ENCODE data around the gene GAGE12J.
"Not testable (repeated sequence)": the region's sequence is repeated elsewhere in the genome, so short reads cannot be mapped to it uniquely, and the experiment has no call there.

The GAGE12J gene, protein sequence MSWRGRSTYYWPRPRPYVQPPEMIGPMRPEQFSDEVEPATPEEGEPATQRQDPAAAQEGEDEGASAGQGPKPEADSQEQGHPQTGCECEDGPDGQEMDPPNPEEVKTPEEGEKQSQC

DNA sequence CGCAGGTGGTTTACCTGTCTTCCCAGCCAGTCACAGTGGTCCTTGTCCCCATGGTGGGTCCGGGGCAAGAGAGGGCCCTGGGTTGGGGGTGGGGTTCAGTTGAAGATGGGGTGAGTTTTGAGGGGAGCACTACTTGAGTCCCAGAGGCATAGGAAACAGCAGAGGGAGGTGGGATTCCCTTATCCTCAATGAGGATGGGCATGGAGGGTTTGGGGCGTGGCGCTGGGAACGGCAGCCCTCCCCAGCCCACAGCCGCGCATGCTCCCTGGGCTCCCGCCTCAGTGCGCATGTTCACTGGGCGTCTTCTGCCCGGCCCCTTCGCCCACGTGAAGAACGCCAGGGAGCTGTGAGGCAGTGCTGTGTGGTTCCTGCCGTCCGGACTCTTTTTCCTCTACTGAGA, at the start of gene GAGE12J:
Gene GAGE12J, plus strand, starts transcription at position 301 of the 400 bp plus-strand sequence. CDS start 1,157 bp downstream, outside the sequence.
- H3K27me3 Mint-ChIP-seq (ENCODE audit: low read depth); H3K4me1 Mint-ChIP-seq; H3K36me3 Mint-ChIP-seq (ENCODE audit: low read depth); H3K9me3 Mint-ChIP-seq; H3K27ac Mint-ChIP-seq; H3K4me3 Mint-ChIP-seq: not testable (repeated sequence)

DNA sequence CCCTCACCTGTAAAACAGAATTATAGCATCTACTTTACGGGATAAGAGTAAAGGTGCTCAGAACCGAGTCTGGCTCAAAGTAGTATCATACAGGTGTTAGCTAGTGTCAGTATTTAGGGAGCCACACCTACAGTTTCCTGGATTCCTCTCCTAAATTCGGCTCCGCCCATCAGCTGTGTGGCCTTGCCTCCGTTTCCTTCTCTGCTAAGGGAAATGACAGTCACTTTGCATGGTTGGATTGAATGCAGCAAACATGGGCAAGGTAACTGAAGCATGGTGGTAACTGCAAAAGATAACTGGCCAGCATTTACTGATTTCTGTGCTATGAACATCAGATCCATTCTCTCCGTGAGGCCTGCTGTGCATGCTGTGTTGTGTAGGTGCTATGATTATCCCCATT, 49.4 kb upstream of the GAGE12J start:
- peaks cover 14% of the 10 kb centered on the region for H3K36me3 Mint-ChIP-seq (ENCODE audit: low read depth)
- peak overlapping the region; percentile 40 to 74 (median 59) for H3K4me3 Mint-ChIP-seq
- TF ChIP-seq, protein P1, sequence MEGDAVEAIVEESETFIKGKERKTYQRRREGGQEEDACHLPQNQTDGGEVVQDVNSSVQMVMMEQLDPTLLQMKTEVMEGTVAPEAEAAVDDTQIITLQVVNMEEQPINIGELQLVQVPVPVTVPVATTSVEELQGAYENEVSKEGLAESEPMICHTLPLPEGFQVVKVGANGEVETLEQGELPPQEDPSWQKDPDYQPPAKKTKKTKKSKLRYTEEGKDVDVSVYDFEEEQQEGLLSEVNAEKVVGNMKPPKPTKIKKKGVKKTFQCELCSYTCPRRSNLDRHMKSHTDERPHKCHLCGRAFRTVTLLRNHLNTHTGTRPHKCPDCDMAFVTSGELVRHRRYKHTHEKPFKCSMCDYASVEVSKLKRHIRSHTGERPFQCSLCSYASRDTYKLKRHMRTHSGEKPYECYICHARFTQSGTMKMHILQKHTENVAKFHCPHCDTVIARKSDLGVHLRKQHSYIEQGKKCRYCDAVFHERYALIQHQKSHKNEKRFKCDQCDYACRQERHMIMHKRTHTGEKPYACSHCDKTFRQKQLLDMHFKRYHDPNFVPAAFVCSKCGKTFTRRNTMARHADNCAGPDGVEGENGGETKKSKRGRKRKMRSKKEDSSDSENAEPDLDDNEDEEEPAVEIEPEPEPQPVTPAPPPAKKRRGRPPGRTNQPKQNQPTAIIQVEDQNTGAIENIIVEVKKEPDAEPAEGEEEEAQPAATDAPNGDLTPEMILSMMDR (IDR thresholded peaks at IDR 0.05; ENCODE audit: unreplicated experiment in 3 of 3), result no peak
- peaks cover 30% of the 10 kb centered on the region for H3K4me1 Mint-ChIP-seq
- peaks cover 2% of the 10 kb centered on the region for H3K9me3 Mint-ChIP-seq
- no peaks in the 10 kb centered on the region for H3K27me3 Mint-ChIP-seq (ENCODE audit: low read depth)
- no peak overlapping the region for H3K27ac Mint-ChIP-seq

DNA sequence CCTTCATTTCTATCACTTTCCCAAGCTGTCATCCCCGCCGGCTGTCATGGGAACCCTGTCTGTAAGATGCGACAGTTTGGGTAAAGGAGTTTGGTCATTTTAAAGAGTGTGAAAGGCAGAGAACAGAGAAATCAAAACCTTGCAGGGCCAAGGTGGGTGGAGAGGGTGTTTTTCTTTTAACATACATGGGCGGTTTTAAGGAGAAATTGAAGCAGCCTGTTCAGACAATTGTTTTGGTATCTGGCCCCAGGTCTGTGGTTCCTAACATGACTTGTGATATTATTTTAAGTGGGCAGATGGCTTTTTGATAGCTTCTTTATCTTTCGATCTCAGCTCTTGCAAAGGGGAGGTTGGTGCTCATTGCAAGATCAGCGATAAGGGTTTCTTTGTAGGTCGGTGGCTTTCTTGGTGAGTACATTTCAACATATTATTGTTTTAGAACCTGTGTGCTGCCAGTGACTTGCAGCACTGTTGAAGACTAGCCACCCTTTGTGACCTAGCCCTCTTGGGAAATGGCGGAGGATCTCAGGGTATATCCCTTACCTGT, 48.6 kb upstream of the GAGE12J start:
- H3K9me3 Mint-ChIP-seq, result peaks cover 2% of the 10 kb centered on the region
- H3K27me3 Mint-ChIP-seq (ENCODE audit: low read depth), result no peaks in the 10 kb centered on the region
- peaks cover 11% of the 10 kb centered on the region for H3K36me3 Mint-ChIP-seq (ENCODE audit: low read depth)
- TF ChIP-seq, protein P1 (IDR thresholded peaks at IDR 0.05; ENCODE audit: unreplicated experiment in 3 of 3), result no peak
- peaks cover 35% of the 10 kb centered on the region for H3K4me1 Mint-ChIP-seq
- H3K4me3 Mint-ChIP-seq, result peak overlapping the region; percentile 2 to 35 (median 28)
- H3K27ac Mint-ChIP-seq, result no peak overlapping the region

DNA sequence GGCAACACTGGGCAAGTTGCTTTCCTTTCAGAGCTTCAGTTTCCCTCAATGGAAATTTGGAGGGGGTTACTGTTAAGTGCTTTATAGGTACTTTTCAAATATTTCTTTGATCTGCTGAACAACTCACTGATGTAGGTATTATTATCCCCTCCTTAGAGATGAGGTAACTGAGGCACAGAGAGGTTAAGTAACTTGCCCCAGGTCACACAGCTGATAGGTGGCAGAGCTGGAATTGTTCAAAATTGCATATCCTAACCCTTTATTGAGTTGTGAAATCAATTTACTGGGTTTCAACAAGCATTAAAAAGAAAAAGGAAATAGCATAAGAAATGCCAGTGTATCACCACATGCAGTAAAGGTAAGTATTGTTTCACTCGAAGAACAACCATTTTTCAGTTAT, 45.6 kb upstream of the GAGE12J start:
- Mint-ChIP-seq H3K9me3 (peaks cover 8% of the 10 kb centered on the region), H3K36me3 (ENCODE audit: low read depth) (peaks cover 6% of the 10 kb centered on the region), H3K4me1 (peaks cover 25% of the 10 kb centered on the region), H3K4me3 (no peak overlapping the region), H3K27ac (no peak overlapping the region), H3K27me3 (ENCODE audit: low read depth) (no peaks in the 10 kb centered on the region)
- TF ChIP-seq, protein P1 (IDR thresholded peaks at IDR 0.05; ENCODE audit: unreplicated experiment in 3 of 3), result no peak

DNA sequence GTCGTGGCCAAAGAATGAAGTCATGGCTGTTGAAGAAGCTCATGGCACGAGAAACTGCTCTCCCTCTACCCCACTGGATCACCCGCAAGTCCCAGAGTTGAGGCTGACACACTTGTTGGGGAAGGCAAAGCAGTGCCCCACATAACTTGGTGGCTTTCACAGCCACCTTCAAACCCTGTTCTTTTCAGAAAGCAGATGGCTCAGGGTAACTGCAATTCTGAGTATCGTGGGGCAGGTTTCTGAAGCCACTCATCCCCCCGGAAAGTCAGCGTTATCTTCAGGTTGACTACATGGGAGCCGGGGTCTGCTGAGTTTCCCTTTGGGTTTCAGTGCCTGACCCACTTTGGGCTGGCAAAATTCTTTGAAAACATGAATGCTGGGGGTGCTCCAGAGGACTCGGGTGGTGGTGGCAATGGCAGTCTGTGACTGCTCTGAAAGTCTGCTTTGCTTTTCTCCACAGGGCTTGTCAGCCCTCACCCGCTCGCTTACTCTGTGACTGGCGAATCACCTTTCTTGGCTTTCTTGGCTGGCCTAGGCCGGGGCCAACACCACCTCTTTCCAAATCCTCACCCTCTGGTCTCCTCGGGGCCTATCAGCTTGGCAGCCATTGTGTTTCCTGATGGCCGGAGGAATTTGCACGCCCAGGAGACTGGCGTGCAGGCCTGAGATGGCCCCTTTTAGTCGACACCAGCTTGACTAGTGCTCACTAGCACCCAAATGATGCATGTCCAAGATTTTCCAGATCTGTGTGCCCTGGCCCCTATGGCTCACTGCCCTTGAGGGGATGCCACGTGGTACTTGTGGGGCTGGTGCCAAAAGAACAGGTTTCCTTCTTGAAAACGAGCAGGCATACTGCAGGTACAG, 44.9 kb upstream of the GAGE12J start:
- TF ChIP-seq, protein P1 (IDR thresholded peaks at IDR 0.05; ENCODE audit: unreplicated experiment in 3 of 3), result no peak
- peaks cover 22% of the 10 kb centered on the region for H3K4me1 Mint-ChIP-seq
- H3K36me3 Mint-ChIP-seq (ENCODE audit: low read depth), result peaks cover 4% of the 10 kb centered on the region
- no peak overlapping the region for H3K4me3 Mint-ChIP-seq
- no peaks in the 10 kb centered on the region for H3K27me3 Mint-ChIP-seq (ENCODE audit: low read depth)
- H3K27ac Mint-ChIP-seq, result no peak overlapping the region
- H3K9me3 Mint-ChIP-seq, result peaks cover 8% of the 10 kb centered on the region

DNA sequence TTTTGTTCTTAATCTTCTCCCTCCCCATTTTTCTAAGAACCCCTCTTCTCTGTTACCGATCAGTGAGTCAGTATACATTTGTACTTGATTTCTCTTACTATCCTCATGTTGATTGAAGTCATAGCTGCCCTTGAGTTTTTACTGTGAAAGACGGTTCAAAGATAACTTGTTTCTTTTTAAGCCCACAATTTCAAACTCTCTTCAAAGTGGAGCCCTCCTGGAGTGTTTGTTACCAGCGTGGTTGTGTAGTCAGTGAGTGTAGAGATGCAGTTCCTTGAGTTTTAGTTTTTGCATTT, 44.4 kb upstream of the GAGE12J start:
- Mint-ChIP-seq H3K4me1 (peaks cover 28% of the 10 kb centered on the region), H3K9me3 (peaks cover 11% of the 10 kb centered on the region), H3K27ac (no peak overlapping the region), H3K36me3 (ENCODE audit: low read depth) (peaks cover 4% of the 10 kb centered on the region), H3K4me3 (no peak overlapping the region), H3K27me3 (ENCODE audit: low read depth) (no peaks in the 10 kb centered on the region)
- TF ChIP-seq, protein P1 (IDR thresholded peaks at IDR 0.05; ENCODE audit: unreplicated experiment in 3 of 3), result no peak
